Right hindlimb (tissue), 1 donor: ENCODE data around the gene SGIP1.
"Not testable (repeated sequence)": the region's sequence is repeated elsewhere in the genome, so short reads cannot be mapped to it uniquely, and the experiment has no call there.

Experiments used
- DNase-seq: peaks from one replicate; pipeline ENCODE4 v3.0.0-alpha.2; 2018

The SGIP1 gene

GRCh38 chr1:66685265-66685664 lies 151.3 kb downstream of the SGIP1 start:
- DNase-seq = no peak

DNA sequence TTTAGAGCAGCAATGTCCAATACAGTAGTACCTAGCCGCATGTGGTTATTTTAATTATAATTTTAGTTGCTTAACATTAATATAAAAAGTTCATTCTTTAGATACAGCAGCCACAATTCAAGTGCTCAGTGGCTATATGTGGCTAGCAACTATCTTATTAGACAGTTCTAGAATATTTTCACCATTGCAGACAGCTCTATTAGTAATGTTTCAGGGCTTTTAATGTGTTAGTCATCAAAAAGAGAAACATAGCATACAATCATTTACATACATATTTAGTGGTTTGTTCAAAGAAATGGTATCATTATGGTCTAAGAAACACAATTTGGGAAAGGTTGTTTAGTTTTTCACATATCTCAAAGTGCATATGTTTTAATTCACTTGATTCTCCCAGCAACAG lies 151.7 kb downstream of the SGIP1 start:
- no peak for DNase-seq

DNA sequence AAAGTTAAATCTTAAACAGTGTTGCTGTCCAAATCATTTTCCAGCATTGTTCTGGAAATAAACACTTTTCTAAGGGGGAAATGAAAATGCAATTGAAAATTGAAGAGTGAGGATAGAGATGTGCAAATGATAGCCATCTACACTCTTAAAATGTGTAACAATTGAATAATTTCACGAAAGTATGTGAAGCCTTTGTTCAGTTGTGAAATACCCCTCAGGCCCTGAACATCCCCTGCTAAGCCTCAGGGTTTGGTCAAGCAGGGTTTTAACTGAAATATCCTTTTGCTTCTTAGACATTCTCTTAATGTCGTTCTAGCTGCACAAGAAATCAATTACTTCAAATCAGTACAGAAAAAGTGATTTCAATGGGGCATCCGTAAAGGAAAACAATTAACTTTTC lies 152.5 kb downstream of the SGIP1 start:
- no peak for DNase-seq

GRCh38 chr1:66687358-66687757 lies 153.4 kb downstream of the SGIP1 start:
- DNase-seq = no peak

- no peak for DNase-seq
Observed at GRCh38 chr1:66690666-66691381, 156.9 kb downstream of the SGIP1 start.

DNA sequence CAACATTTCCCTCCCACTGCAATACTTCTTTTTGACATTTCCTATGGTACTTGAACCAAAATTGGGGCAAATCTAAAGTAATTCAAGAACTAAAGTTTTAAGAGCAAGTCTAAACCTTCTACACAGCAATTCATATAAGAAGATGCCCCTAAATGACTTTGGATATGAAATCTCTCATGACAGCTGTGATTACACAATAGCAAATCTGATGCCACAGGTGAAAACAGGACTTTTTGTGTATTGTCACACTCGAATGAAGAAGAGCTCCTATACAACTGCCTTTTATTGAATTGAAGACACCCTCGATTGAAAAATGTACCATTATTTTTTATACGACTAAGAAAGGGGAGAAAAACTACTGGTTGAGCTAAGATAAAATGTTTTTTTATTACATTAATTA lies 158.7 kb downstream of the SGIP1 start:
- no peak for DNase-seq

- no peak for DNase-seq
Observed at GRCh38 chr1:66693856-66694255, 159.9 kb downstream of the SGIP1 start.

DNA sequence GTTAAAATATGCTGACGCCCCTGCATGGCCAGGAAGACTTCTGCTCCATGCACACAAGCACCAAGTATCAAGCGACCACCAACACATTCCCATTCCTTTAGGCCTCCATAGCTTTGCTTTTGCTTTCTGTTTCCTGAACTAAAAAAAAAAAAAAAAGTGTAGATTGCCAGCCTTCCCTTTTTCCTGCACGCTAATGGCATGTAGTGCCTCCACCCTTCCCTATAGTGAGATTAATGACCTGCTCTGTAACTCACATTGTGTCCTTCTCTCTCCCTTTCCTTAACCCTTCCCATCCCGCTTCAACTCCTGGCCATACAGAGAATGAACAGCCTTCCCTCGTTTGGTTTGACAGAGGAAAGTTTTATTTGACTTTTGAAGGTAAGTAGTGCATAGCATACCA lies 161.2 kb downstream of the SGIP1 start:
- no peak for DNase-seq

- DNase-seq = no peak
Observed at GRCh38 chr1:66696771-66697170, 162.8 kb downstream of the SGIP1 start.

DNA sequence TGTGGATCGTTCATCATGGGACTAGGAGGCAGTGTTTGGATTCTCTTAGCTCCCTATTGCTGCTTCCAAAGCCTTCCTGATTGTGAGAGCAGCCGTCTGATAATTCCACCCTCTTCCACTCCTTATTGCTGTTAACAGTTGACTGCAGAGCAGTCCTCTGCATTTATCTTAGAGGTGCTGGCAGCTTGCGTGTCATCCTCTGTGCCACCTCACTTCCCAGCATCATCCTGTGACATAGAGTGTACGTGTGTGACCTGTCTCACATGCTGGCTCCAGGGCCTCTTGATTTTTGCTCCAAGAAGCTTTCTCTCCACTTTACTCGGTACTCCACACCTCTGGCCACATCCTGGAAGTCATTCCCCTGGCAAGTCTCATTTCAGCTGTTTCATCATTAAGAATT lies 165.3 kb downstream of the SGIP1 start:
- DNase-seq = no peak

DNA sequence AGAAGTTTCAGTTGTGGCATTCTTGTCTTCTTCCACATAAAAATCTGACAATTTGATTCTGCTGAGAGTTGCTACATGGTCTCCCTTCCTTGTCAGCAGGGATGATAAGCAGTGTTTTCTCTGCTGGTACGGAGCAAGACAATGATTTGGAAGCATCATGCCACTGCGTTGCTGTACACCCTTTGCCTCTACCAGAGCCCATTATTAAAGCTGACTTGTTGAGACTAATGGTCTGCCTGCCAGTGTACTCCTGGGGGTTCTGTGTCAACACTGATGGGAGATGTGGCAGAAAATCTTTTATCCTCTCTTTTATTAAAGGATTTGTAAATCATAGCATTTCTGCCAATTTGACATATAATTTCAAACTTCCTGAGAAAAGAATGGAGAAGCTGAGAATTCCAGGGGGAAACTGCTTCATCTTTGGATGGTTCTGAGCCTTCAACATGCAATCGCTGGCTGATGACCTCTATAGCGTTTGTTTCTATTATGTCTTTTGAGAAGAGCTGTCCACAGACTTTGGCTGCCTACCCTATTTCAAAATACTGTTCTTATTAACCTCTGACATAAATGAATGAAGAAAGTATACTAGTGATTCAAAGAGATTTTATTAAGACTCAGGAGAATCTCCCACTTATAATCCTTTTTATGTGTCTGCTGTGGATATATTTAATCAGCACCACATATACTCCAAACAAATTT lies 170.4 kb downstream of the SGIP1 start:
- DNase-seq = no peak

- DNase-seq = no peak
Observed at GRCh38 chr1:66705110-66705509, 171.2 kb downstream of the SGIP1 start.

GRCh38 chr1:66711420-66711819 lies 177.5 kb downstream of the SGIP1 start:
- no peak for DNase-seq

GRCh38 chr1:66712839-66713238 lies 178.9 kb downstream of the SGIP1 start:
- no peak for DNase-seq

DNA sequence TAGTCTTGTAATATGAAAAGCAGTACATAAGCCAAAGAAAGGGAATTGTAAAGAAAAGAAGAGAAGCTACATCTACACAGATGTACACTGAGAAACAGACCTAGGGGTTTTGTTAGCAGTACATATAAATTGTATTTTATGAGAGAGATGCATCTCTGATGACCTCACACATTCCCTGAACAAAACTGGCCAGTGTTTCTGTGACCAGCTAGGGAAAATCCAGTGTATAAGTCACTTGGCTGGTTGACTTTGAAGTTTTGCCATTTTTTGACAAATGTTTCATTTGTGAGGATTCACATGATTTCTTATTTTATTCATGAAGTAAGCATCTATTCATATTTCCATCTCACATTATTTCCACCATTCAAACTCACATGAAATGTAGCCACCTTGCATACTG lies 190.0 kb downstream of the SGIP1 start:
- no peak for DNase-seq

DNA sequence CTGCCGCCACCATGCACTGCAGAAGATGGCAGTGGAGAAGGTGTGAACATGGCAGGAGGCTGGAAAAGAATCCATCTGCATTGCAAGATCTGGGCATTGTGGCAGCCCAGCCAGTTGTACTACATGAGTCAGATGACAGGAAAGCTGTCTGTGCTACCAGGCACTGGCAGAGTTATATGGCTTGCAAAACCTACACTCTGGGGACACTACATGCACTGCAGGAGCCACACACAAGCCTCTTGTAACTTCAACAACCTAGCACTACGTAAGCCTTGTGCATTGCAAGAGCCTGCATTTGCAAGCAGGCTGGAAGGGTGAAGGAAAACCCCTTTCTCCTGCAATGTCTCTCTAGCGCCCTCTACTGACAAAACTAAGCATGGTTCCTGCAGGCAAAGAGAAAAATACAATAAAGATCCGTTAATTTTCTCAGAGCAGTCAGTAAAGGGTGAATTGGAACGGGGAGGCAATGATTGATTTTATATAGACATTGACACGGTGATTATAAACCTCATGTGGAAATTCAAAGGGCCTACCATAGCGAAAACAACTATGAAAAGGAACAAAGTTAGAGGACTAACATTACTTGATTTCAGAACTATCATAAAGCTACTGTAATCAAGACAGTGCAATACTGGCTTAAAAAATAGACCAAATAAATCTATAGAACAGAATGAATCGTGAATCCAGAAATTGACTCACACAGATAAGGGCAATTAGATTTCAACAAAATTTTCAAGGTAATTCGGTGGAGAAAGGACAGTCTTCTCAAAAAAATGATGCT lies 192.1 kb downstream of the SGIP1 start:
- DNase-seq = peak; percentile 44

DNA sequence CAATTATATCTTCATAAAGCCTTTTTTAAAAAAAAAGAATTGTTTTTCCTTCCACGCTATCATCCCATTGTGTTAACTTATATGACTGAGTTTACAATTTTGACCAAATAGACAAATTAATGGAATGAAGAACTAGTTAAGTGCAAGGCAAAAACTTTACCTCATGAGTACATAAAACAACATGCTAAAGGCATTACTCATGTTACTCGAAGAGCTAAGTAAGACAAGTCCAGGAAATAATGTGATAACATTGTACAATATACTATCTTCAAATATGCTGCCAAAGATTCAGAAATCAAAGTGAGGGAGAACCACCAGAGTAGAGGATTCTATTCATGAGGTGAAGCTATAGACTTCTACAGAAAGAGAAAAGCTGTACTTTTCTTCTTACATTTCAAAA lies 194.1 kb downstream of the SGIP1 start:
- DNase-seq = no peak

GRCh38 chr1:66728716-66729115 lies 194.8 kb downstream of the SGIP1 start:
- DNase-seq = not testable (repeated sequence)

- DNase-seq = no peak
Observed at GRCh38 chr1:66729119-66729518, 195.2 kb downstream of the SGIP1 start.

- no peak for DNase-seq
Observed at GRCh38 chr1:66729523-66729922, 195.6 kb downstream of the SGIP1 start.

- no peak for DNase-seq
Observed at GRCh38 chr1:66730462-66730861, 196.5 kb downstream of the SGIP1 start.

DNA sequence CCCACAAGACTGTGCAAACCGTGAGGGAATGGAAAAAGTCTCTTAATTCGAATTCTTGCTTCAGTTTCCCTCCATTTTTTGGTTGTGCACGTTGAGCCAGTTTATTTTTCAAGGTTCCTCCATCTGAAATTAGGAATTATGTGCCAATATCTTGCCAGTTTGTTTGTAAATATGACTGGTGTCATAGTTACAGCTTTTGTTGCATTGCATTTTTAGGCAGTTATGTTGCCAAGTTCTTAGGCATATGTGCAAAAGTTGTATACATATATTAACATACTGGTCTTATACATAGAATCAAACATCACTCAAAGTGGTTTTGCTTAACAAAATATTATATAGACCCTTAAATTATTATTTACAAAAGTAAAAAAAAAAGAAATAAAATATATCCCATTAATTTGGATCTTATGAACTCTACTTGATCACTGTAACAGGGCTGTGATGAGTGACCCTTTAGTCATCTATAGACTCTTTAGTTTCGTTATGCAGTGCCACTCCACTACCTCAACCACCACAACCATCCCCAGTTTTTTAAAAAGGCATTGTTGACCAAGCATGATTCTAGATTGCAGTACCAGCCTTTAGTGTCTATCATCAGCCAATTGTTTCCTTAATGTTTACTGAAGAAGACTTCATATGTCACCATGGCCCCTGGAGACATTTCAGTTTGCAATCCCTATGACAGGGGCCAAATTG lies 197.4 kb downstream of the SGIP1 start:
- DNase-seq = no peak
